HG02870 (cell line): ENCODE measurements around the gene PPP1R15B.

Source experiments
- ATAC-seq: cut with Tn5 transposase; IDR thresholded peaks from one replicate; pipeline ENCODE4 v1.9.1; 2021; ENCODE audit warnings: mild to moderate bottlenecking, moderate library complexity; ENCODE audit not compliant: unreplicated experiment

The PPP1R15B gene

DNA sequence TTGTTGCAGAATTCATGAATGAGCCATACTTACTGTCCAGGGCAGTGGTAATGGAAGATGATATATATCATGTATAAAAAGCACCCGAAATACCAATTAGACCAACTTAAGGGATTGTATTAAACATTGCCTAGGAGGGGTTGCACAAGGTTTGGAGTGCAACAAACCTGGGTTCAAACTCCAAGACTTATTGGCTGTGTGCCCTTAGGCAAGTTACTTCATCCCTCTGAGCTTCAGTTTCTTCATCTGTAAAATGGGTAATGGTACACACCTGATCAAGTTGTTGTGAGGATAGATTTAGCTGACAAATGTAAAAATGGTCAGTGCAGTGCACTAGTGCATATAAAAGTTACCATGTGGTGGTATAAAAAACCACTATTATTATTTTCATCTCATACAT, 9.8 kb upstream of the PPP1R15B start:
- ATAC-seq: no peak

DNA sequence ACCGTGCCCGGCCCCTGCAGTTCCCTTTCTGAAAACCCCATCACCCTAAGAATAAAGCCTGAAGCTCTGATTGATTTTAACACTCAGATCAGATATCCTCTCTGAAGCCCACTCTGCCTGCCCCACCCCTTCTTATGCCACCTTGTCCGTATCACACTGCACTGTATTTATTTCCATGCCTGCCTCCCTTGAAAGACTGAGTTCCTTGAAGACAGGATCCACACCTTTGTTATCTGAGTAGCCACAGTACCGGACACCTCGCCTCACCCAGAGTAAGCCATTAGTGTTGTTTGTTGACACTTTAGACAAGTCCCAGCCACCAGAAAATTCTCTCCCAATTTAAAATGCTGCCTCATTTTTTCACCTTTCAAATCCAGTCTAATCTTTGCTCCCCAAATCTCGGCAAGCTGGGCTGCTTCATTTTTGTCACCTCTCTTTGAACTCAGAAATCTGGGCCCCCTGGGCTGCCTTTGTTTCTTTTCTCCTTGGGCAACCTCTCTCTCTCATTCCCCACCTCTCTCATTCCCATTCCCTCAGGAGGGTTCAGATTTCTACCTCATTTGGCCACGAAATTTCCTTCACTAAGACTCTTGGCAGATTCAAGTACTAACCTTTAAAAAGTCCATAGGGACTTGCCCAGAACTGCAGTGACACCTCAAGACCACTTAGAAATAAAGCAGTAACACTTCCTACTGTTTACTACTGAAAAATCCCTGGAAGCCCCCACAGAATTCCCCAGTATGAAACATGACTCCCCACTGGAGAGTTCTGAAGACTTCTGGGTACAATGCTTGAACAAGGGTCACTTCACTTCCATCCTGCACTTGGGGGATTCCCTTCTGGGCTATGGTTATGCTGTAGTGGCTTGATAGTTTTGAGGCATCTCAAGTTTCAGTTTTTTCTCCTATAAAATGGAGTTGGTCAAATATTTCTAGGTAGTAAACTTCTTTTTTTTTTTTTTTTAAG, 8.7 kb upstream of the PPP1R15B start:
- no peak for ATAC-seq

DNA sequence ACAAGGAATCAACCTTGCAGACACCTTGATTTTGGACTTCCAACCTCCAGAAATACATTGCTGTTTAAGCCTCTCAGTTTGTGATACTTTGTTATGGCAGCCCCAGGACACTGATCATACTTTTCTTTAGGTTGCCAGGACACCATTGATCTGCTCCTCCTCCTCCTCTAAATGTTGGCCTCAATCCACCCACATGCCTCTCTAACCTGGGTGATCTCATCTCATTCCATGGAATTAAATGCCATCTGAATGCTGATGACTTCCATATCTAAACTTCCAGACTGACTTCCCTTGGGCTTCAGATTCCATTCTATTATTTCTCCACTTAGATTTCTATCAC, 7.4 kb upstream of the PPP1R15B start:
- ATAC-seq: no peak

DNA sequence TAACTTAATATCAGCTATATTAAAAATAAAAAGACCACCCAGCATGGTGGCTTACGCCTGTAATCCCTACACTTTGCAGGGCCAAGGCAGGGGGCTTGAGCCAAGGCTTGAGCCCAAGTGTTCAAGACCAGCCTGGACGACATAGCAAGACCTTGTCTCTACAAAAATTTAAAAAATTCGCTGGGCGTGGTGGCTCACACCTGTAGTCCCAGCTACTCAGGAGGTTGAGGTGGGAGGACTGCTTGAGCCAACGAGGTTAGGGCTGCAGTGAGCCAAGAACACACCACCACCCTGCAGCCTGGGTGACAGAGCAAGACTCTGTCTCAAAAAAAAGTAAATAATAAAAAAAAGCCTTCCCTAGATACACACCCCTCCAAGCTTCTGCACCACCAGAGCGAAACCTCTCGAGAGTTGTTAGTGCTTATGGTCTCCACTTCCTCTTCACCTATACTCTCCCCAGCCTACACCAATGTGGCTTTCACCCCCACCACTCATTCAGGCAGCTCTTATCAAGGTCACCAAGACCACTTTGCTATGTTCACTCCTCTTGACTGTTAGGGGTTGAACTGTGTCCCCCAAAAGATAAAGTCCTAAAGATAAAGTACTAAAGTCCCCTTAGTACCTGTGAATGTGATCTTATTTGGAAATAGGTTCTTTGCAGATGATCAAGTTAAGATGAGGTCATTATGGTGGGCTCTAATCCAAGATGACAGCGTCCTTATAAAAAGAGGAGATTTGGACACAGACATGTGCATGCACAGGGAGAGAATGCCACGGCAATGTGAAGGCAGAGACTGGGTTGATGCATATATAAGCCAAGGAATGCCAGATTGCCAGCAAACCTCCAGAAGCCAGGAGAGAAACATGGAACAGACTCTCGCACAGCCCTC, 6.8 kb upstream of the PPP1R15B start:
- no peak for ATAC-seq

DNA sequence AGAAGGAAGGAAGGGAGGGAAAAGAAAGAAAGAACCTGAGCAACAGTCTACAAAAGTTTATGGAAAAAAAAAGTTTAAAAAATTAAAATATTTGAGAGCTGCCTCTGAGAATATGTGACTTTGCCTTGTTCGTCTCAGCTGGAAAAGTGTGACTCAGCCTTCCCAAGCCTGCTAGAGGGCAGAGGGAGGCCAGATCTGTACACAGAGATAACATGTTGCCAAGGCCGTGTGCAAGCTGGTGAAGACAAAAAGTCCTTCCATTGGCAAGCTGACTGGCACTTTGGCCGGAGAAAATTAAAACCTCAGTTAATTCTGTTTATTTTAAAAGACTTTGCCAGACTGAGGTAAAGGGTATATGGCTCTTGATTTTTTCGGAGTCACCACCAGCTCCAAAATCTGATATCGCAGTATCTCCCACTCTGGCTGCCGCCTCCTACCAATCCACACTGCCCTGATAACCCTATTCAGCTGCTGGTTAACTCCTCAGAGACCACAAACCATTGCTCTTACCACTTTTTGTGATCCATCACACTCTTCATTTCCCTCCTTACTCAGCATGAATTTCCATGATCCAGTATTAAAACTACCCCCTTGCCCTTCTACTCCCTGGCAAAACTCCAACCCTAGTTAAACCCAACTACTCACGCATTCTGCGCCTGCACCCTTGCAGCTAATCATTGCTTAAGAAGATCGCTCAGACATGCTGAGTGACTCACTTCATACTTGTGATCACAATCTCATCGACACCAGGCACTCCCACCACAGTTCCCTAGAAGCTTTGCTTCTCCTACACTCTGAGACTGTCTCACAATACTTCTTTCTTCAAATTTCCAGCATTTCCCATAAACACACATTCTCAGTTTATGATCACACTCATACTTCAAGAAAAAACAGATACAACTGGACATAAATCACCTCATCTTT, 5.7 kb upstream of the PPP1R15B start:
- no peak for ATAC-seq

DNA sequence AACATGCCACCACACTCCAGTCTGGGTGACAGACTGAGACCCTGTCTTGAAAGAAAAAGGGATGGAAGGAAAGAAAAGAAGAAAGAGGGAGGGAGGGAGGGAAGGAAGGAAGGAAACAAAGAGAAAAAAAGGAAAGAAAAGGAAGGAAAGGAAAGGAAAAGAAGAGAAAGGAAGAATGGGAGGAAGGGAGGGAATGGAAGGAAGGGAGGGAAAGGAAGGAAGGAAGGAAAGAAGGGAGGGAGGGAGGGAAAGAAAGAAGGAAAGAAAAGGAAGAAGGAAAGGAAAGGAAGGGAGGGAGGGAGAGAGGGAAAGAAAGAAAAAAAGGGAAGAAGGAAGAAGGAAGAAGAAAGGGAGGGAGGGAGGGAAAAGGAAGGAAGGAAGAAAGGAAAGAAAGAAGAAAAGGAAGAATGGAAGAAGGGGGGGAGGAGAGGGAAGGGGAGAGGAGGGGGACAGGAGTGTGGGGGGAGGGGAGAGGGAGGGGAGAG, 5.0 kb upstream of the PPP1R15B start:
- no peak for ATAC-seq

DNA sequence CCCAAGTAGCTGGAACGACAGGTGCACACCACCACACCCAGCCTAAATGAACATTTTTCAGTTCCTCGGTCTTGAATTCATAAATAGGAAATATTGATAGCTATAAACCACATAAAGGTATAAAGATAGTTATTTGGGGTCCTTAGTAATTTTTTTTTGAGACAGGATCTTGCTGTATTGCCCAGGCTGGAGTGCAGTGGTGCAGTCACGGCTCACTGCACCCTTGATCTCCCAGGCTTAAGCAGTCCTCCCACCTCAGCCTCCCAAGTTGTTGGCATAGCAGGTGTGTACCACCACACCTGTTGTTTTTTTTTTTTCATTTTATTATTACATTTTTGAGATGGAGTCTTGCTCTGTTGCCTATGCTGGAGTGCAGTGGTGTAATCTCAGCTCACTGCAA, 3.7 kb upstream of the PPP1R15B start:
- ATAC-seq: no peak

DNA sequence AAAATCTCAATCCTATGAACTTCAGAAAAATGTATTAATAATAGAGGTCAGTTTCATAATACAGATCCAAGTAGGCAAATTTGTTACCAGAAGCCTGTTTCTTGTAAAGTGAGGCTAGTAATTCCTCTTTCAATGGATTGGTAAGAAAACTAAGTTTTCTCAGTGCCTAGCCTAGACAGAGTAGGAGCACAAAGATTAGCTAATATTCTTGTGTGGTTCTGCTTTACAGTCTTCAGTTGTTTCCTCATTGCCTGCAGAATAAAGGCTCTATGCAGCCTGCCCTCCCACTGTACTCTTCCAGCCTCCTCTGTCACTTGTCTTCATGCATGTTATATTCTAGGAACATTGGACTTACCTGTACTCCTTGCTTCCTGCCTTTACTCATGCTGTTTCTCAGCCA, 2.4 kb upstream of the PPP1R15B start:
- no peak for ATAC-seq

DNA sequence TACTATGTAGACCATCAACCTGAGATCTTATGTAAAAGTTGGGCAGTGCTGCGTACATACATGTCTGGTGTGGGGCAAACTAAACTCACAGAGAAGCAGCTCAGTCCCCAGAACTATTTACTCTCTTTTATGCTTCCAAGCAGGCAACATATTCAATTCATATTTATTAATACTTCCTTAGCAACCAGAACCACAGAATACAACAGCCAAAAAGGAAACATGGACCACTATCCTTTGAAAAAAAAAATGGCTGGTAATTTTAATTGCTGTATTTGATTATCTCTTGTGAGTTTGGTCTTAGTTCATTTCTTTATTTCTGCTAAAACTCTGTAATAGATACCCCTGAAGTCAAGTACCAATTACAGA, 1.5 kb upstream of the PPP1R15B start:
- no peak for ATAC-seq

DNA sequence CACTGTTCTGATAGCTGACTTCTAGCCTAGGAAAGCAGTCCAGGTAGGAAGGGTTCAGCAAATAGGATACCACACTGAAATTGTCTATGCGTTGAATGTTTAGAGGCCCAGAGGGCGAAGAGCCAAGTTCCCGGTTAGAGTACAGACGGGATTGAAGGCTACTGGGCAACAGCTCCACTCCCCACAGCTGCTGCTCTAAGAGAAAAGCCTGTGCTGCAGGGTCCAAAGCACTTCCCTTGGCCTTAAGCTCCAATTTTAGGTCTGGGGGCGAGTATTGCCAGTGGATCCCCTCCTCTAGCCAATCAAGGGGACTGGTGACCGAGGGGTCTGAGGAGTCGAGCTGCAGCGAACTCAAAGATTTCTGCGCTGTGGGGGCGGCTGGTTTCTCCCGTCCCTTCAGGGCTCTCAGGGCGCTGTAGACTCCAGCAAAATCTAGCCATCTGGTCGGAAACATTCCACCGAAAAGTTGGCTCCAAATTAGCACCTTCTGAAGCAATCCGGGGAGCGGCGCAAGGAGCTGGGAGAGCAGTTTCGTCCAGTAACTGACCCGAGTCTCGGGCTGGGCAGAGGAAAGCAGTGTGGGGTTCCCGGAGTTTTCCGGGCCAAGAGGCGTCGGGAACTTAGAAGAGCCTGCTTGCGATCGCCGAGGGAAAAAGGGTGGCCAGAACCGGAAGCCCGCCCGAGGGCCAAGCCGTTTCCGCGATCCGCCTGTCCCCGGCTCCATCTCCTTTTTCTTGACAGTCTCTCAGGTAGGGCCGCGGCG, 748 bp downstream of the PPP1R15B start:
- ATAC-seq: peak; percentile 23

DNA sequence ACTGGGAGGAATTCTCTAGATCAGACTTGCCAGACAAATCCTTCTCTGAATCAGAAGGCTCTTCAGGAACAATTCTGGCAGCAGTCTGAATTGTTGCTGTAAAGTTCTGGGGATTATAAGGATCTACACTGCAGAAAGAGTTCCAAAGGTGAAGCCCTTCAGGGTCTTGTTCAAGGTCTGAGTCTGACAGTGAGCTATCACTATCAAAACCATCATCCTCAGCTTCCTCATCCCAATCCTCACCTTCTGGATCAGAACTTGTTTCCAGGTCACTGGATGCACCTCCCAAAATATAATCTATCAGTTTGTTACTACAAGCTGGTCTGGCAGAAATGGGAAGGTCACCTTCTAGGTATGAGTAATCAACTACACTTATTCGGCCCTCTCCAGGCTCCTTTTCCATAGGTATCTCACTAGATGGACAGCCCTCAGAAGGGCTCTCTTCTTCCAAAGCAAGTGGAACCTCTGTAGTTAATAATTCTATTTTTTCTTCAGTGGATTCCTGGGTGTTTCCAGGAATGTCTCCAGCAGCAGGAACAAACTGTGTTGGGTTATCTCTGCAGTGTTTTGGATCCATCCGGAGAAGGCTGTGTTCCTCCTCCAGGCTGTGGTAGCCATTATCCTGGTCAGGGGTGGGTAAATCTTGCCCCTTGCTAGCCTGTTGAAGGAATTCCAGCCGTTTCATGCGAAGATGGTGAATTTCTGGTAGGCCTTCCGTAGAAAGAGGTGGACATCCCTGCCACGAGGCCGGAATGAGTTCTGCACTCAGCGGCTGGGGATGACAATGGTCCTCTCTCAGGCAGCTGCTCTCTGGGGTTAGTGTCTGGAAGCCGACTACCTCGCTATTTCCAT, 1.6 kb downstream of the PPP1R15B start:
- no peak for ATAC-seq

DNA sequence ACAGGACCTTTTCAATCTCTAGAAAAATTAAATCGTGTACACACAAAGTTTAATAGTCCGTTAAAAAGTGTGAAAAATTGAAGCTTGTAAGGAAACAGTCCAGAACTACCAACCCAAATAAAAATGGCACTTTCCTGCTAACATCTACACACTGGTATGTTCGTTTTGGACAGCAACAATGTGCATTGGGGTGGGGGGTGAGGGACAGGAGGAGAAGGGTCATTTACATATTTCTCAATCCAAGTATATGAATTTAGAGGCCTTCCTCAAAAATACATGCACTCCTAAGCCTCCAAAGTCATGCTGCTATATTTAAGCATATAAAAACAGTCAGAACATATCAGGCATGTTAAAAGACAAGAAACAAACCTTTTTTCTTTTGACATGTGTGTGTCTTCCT, 2.5 kb downstream of the PPP1R15B start:
- ATAC-seq: no peak

DNA sequence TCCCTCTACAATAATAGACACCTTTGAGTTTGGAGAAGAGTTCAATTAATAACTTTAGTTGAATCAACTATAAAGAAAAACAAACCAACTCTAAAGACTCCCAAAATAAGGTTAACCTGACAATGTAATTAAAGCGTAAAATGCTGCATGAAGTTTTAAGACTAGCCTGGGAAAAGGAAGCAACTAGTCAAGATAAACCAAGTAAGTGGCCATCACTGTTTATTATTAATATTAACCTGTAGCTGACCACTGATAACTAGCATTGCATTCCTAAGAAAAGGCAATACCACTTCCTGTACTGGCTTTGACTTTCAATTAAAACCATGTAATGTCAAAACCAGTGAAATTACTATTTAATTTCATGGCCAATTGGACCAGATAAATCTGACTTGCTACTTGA, 3.0 kb downstream of the PPP1R15B start:
- ATAC-seq: no peak

DNA sequence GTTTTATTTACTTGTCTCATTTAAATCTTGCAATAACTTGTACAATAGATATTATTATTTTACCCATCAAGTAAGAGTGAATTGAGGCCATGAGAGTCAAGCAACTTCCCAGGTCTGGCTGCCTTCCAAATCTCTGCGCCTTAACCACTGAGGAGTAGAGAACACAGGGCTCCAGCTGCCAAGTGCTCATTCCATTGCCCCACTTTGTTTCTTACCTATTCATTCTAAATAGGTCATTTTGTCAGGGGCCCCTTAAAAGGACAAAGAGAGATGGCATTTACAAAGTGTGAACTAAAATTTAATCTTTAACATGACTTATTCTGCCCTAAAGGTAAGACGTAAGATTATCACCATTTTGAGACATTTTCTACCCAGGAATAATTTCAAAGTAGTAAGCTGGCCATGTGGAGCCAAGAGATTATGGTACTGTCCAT, 3.5 kb downstream of the PPP1R15B start:
- no peak for ATAC-seq

DNA sequence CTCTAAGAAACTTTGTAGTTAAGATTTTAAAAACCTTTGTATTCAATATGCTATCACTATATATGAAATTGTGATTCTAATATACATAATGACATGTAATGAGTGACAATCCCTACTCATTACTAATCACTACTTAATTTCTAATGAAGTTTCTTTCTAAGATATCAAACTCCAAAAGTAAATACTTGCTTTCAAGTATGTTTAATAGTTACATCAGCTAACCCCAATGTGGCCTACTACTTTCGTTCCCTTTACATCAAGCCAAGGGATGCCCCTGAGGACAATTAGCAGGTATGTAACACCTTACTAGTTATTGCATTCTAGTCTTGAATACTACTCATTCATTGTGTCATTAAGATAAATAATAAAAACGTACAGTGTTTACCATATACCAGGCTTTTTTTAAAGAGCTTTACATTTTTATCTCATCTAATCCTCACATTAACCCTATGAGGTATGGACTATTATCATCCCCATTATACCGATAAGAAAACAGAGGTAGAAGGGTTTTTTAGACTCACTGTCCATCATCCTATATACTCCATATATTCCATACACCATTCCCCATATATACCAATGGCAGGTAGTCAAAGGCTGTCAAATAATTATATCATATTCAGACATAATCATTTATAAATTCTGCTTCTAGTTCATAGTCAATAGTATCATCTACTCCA, 4.2 kb downstream of the PPP1R15B start:
- ATAC-seq: no peak

DNA sequence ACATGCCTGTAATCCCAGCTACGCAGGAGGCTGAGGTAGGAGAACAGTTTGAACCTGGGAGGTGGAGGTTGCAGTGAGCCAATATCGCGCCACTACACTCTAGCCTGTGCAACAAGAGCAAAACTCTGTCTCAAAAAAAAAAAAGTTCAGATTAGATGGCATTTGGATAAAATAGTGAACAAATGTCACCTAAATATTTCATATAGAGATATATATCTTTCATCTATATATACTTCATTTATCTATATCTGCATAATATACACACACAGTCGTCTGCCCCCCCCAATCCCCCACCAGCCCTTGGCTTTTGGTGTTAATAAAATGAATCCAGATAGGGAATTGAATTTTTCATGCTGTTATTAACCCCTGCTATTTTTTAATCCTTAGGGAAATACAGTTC, 5.0 kb downstream of the PPP1R15B start:
- ATAC-seq: no peak

DNA sequence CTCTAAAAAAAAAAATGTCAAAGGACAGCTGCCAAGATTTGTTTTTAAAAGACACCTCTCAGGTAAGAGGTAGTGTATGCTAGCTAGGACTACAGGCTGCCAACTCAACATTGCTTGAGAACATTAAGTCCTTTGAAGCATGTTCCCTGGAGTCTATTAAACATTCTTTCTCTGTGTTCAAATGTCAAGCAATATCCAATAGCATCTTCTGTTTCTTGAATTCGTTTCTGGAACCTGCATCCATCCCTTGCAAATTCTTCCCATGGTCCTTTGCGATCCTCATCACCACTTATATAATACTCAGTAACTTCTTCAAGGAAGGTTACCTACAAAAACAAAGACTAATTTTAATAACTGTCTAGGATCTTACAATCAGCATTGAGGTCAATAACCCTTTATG, 5.6 kb downstream of the PPP1R15B start:
- no peak for ATAC-seq

DNA sequence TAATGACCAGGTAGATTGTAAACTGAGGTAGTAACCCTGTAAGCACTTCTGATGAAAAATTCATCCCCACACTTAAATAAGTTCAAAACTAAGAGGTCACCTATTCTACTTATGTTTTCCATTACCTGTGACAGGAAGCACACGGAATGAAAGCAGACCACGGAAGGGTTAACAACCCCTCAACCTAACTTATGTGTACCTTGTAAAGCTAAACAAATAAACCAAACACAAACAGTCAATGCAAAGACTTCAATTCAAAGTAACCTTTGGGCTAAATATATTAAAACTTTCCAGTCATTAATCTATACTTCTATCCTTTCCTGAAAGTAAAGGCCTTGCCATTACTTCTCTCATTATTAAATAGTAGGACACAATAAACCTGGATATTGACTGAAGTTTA, 7.0 kb downstream of the PPP1R15B start:
- ATAC-seq: no peak

DNA sequence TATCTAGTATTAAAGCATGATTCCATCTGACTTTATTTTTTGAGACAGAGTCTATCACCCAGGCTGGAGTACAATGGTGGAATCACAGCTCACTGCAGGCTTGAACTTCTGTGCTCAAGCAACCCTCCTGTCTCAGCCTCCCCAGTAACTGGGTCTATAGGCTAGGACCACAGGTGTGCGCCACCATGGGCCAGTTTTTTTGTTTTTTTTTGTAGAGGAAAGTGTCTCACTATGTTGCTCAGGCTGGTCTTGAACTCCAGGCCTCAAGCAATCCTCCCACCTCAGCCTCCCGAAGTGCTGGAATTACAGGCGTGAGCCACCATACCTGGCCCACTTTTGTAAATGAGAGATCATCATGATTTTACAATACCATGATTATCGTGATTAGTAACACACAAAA, 9.2 kb downstream of the PPP1R15B start:
- no peak for ATAC-seq
